Measurements from ENCODE around the gene SLC2A5.

Gene SLC2A5

GRCh38 chr1:9052272-9053049, 17.0 kb downstream of the SLC2A5 start:
- Histone ChIP-seq H2AFZ (ENCODE audit: low read depth, low read length) (no peak overlapping the region), H2BK15ac (ENCODE audit: low read depth, poor library complexity, severe bottlenecking) (no peak overlapping the region), H3K79me1 (replicated peaks; ENCODE audit: low read length, poor library complexity, severe bottlenecking) (no peaks in the 10 kb centered on the region), H3K4me1 (ENCODE audit: control insufficient read depth, insufficient read depth, low read depth, low read length) (no peaks in the 10 kb centered on the region), H3K4me2 (ENCODE audit: low read length, poor library complexity, severe bottlenecking) (no peak overlapping the region), H2BK120ac (ENCODE audit: low read depth, low read length) (no peak overlapping the region), H3K36me3 (ENCODE audit: control insufficient read depth in 1 of 2, insufficient read depth in 2 of 2, low read depth in 1 of 2, low read length in 2 of 2) (peaks cover 0 to 34% of the 10 kb centered on the region in 2 experiments), H2BK5ac (ENCODE audit: low read depth, low read length, poor library complexity, severe bottlenecking) (no peak overlapping the region), H3K14ac (ENCODE audit: low read length in 2 of 2) (no peak overlapping the region), H3K27ac (ENCODE audit: low read length, poor library complexity, severe bottlenecking) (no peak overlapping the region), H3K18ac (ENCODE audit: low read depth in 1 of 2, low read length in 2 of 2) (no peak overlapping the region), H3K9me3 (ENCODE audit: control insufficient read depth, low read length) (no peaks in the 10 kb centered on the region), H4K91ac (ENCODE audit: low read length) (no peak overlapping the region), H3K4ac (ENCODE audit: low read depth in 1 of 2, low read length in 2 of 2) (no peak overlapping the region), H3K27me3 (ENCODE audit: control insufficient read depth in 1 of 2, insufficient read depth in 1 of 2, low read length in 2 of 2) (no peaks in the 10 kb centered on the region), H2BK12ac (ENCODE audit: low read length in 2 of 2) (no peak overlapping the region), H2AK5ac (ENCODE audit: low read length, severe bottlenecking) (no peak overlapping the region), H3K9ac (ENCODE audit: low read length) (no peak overlapping the region), H3K23ac (ENCODE audit: low read length in 2 of 2) (no peak overlapping the region), H4K8ac (ENCODE audit: low read length) (no peak overlapping the region), H3K4me3 (ENCODE audit: insufficient read depth in 1 of 2, low read depth in 1 of 2, low read length in 2 of 2) (no peak overlapping the region)
- WGBS = 93% methylated on average over 3 of the region's 6 CpGs
- DNase-seq = no peak

- Histone ChIP-seq H2AK5ac (ENCODE audit: low read length, severe bottlenecking) (no peak overlapping the region), H3K4me1 (ENCODE audit: control insufficient read depth, insufficient read depth, low read depth, low read length) (no peaks in the 10 kb centered on the region), H3K27ac (ENCODE audit: low read length, poor library complexity, severe bottlenecking) (no peak overlapping the region), H2BK120ac (ENCODE audit: low read depth, low read length) (no peak overlapping the region), H3K9me3 (ENCODE audit: control insufficient read depth, low read length) (no peaks in the 10 kb centered on the region), H3K4me2 (ENCODE audit: low read length, poor library complexity, severe bottlenecking) (no peak overlapping the region), H3K4me3 (ENCODE audit: insufficient read depth in 1 of 2, low read depth in 1 of 2, low read length in 2 of 2) (no peak overlapping the region), H3K79me1 (replicated peaks; ENCODE audit: low read length, poor library complexity, severe bottlenecking) (no peaks in the 10 kb centered on the region), H2AFZ (ENCODE audit: low read depth, low read length) (no peak overlapping the region), H3K23ac (ENCODE audit: low read length in 2 of 2) (no peak overlapping the region), H4K91ac (ENCODE audit: low read length) (no peak overlapping the region), H3K4ac (ENCODE audit: low read depth in 1 of 2, low read length in 2 of 2) (no peak overlapping the region), H2BK12ac (ENCODE audit: low read length in 2 of 2) (no peak overlapping the region), H2BK5ac (ENCODE audit: low read depth, low read length, poor library complexity, severe bottlenecking) (no peak overlapping the region), H3K27me3 (ENCODE audit: control insufficient read depth in 1 of 2, insufficient read depth in 1 of 2, low read length in 2 of 2) (no peaks in the 10 kb centered on the region), H2BK15ac (ENCODE audit: low read depth, poor library complexity, severe bottlenecking) (no peak overlapping the region), H3K18ac (ENCODE audit: low read depth in 1 of 2, low read length in 2 of 2) (no peak overlapping the region), H4K8ac (ENCODE audit: low read length) (no peak overlapping the region), H3K36me3 (ENCODE audit: control insufficient read depth in 1 of 2, insufficient read depth in 2 of 2, low read depth in 1 of 2, low read length in 2 of 2) (peaks cover 0 to 36% of the 10 kb centered on the region in 2 experiments), H3K14ac (ENCODE audit: low read length in 2 of 2) (no peak overlapping the region), H3K9ac (ENCODE audit: low read length) (no peak overlapping the region)
- no CpG with 5 or more reads among the region's 1 CpG for WGBS
- no peak for DNase-seq
These were observed 18.1 kb downstream of the SLC2A5 start for GRCh38 chr1:9051379-9051778.

GRCh38 chr1:9050803-9051202, 18.6 kb downstream of the SLC2A5 start:
- Histone ChIP-seq H3K9me3 (ENCODE audit: control insufficient read depth, low read length) (no peaks in the 10 kb centered on the region), H3K9ac (ENCODE audit: low read length) (no peak overlapping the region), H2BK120ac (ENCODE audit: low read depth, low read length) (no peak overlapping the region), H2BK5ac (ENCODE audit: low read depth, low read length, poor library complexity, severe bottlenecking) (no peak overlapping the region), H2BK15ac (ENCODE audit: low read depth, poor library complexity, severe bottlenecking) (no peak overlapping the region), H2AK5ac (ENCODE audit: low read length, severe bottlenecking) (no peak overlapping the region), H3K4me2 (ENCODE audit: low read length, poor library complexity, severe bottlenecking) (no peak overlapping the region), H3K4ac (ENCODE audit: low read depth in 1 of 2, low read length in 2 of 2) (no peak overlapping the region), H3K4me3 (ENCODE audit: insufficient read depth in 1 of 2, low read depth in 1 of 2, low read length in 2 of 2) (no peak overlapping the region), H3K4me1 (ENCODE audit: control insufficient read depth, insufficient read depth, low read depth, low read length) (no peaks in the 10 kb centered on the region), H4K8ac (ENCODE audit: low read length) (no peak overlapping the region), H4K91ac (ENCODE audit: low read length) (no peak overlapping the region), H2BK12ac (ENCODE audit: low read length in 2 of 2) (no peak overlapping the region), H2AFZ (ENCODE audit: low read depth, low read length) (no peak overlapping the region), H3K18ac (ENCODE audit: low read depth in 1 of 2, low read length in 2 of 2) (no peak overlapping the region), H3K36me3 (ENCODE audit: control insufficient read depth in 1 of 2, insufficient read depth in 2 of 2, low read depth in 1 of 2, low read length in 2 of 2) (peaks cover 0 to 38% of the 10 kb centered on the region in 2 experiments), H3K79me1 (replicated peaks; ENCODE audit: low read length, poor library complexity, severe bottlenecking) (no peaks in the 10 kb centered on the region), H3K14ac (ENCODE audit: low read length in 2 of 2) (no peak overlapping the region), H3K27me3 (ENCODE audit: control insufficient read depth in 1 of 2, insufficient read depth in 1 of 2, low read length in 2 of 2) (no peaks in the 10 kb centered on the region), H3K23ac (ENCODE audit: low read length in 2 of 2) (no peak overlapping the region), H3K27ac (ENCODE audit: low read length, poor library complexity, severe bottlenecking) (no peak overlapping the region)
- DNase-seq = no peak
- WGBS = 33% methylated on average over 1 of the region's 3 CpGs

- Histone ChIP-seq H4K91ac (ENCODE audit: low read length) (no peak overlapping the region), H3K4me2 (ENCODE audit: low read length, poor library complexity, severe bottlenecking) (no peak overlapping the region), H3K4ac (ENCODE audit: low read depth in 1 of 2, low read length in 2 of 2) (no peak overlapping the region), H3K9ac (ENCODE audit: low read length) (no peak overlapping the region), H3K4me1 (ENCODE audit: control insufficient read depth, insufficient read depth, low read depth, low read length) (peaks cover 5% of the 10 kb centered on the region), H2BK15ac (ENCODE audit: low read depth, poor library complexity, severe bottlenecking) (no peak overlapping the region), H3K27me3 (ENCODE audit: control insufficient read depth in 1 of 2, insufficient read depth in 1 of 2, low read length in 2 of 2) (no peaks in the 10 kb centered on the region), H2BK12ac (ENCODE audit: low read length in 2 of 2) (no peak overlapping the region), H2BK120ac (ENCODE audit: low read depth, low read length) (no peak overlapping the region), H2BK5ac (ENCODE audit: low read depth, low read length, poor library complexity, severe bottlenecking) (no peak overlapping the region), H3K18ac (ENCODE audit: low read depth in 1 of 2, low read length in 2 of 2) (no peak overlapping the region), H3K4me3 (ENCODE audit: insufficient read depth in 1 of 2, low read depth in 1 of 2, low read length in 2 of 2) (no peak overlapping the region), H3K9me3 (ENCODE audit: control insufficient read depth, low read length) (no peaks in the 10 kb centered on the region), H4K8ac (ENCODE audit: low read length) (no peak overlapping the region), H2AK5ac (ENCODE audit: low read length, severe bottlenecking) (no peak overlapping the region), H3K79me1 (replicated peaks; ENCODE audit: low read length, poor library complexity, severe bottlenecking) (no peaks in the 10 kb centered on the region), H2AFZ (ENCODE audit: low read depth, low read length) (no peak overlapping the region), H3K27ac (ENCODE audit: low read length, poor library complexity, severe bottlenecking) (no peak overlapping the region), H3K36me3 (ENCODE audit: control insufficient read depth in 1 of 2, insufficient read depth in 2 of 2, low read depth in 1 of 2, low read length in 2 of 2) (peaks cover 0 to 28% of the 10 kb centered on the region in 2 experiments), H3K23ac (ENCODE audit: low read length in 2 of 2) (no peak overlapping the region), H3K14ac (ENCODE audit: low read length in 2 of 2) (no peak overlapping the region)
- 90% methylated on average over 5 of the region's 7 CpGs for WGBS
- DNase-seq = no peak
These were observed 20.9 kb downstream of the SLC2A5 start for GRCh38 chr1:9048551-9048950.
